ENCODE data around the gene CFAP206.

DNA sequence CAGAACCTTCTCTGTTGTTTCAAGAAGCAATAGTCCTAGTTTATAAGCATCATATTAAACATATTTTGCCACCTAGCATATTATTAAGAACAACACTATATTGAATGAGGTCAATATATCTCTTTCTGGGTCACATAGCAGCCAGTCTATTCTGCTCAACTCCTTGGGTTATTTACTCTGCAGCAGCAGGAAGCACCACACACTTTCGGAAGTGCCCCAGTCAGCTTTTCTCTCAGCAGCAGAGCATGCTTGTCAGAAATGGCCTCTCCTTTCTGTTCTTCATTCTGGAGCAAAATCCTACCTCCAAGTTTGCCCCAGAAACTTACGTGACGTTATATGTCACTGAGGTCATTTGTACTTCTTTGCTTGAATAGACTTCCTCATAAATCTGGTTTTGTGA is 22.7 kb downstream of the CFAP206 start:
- TF ChIP-seq, protein P1, sequence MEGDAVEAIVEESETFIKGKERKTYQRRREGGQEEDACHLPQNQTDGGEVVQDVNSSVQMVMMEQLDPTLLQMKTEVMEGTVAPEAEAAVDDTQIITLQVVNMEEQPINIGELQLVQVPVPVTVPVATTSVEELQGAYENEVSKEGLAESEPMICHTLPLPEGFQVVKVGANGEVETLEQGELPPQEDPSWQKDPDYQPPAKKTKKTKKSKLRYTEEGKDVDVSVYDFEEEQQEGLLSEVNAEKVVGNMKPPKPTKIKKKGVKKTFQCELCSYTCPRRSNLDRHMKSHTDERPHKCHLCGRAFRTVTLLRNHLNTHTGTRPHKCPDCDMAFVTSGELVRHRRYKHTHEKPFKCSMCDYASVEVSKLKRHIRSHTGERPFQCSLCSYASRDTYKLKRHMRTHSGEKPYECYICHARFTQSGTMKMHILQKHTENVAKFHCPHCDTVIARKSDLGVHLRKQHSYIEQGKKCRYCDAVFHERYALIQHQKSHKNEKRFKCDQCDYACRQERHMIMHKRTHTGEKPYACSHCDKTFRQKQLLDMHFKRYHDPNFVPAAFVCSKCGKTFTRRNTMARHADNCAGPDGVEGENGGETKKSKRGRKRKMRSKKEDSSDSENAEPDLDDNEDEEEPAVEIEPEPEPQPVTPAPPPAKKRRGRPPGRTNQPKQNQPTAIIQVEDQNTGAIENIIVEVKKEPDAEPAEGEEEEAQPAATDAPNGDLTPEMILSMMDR (IDR thresholded peaks at IDR 0.05) = no peak
- TF ChIP-seq POLR2A (IDR thresholded peaks at IDR 0.05) = no peak
- TF ChIP-seq POLR2AphosphoS5 (IDR thresholded peaks at IDR 0.05) = no peak
